Liver (tissue), 9 donors: ENCODE data around the gene IGFBP1. TPM values are rescaled to one million over a fixed set of nuclear protein-coding genes. Genes with fewer than 3 reads are reported as not detected.

Experiments used
- DNase-seq: peaks from one replicate; pipeline ENCODE4 v3.0.0-alpha.2; 2017; ENCODE audit warnings: low spot score
- H3K27ac ChIP-seq, 2 donors: one replicate each; pipeline ENCODE4 v1.7.0; 2013; ENCODE audit warnings: inconsistent platforms in 2 of 2, low read length in 2 of 2, control low read depth in 1 of 2, low read depth in 1 of 2, mild to moderate bottlenecking in 1 of 2
- H3K27me3 ChIP-seq, 4 donors: one replicate each; pipeline versions ENCODE4 v1.6.1 to v1.7.0; 2013; ENCODE audit warnings: low read length in 3 of 4, inconsistent platforms in 1 of 4, mild to moderate bottlenecking in 1 of 4, moderate library complexity in 1 of 4; ENCODE audit not compliant: control insufficient read depth in 4 of 4, insufficient read depth in 4 of 4
- H3K36me3 ChIP-seq, 4 donors: one replicate each; pipeline versions ENCODE4 v1.6.1 to v1.7.0; 2013; ENCODE audit warnings: low read length in 3 of 4, mild to moderate bottlenecking in 3 of 4, low read depth in 1 of 4, moderate library complexity in 1 of 4; ENCODE audit not compliant: control insufficient read depth in 4 of 4, insufficient read depth in 3 of 4
- H3K4me1 ChIP-seq, 4 donors: one replicate each; pipeline versions ENCODE4 v1.6.1 to v1.7.0; 2013; ENCODE audit warnings: low read length in 3 of 4, mild to moderate bottlenecking in 3 of 4, moderate library complexity in 1 of 4; ENCODE audit not compliant: control insufficient read depth in 4 of 4, insufficient read depth in 4 of 4
- H3K4me3 ChIP-seq, 3 donors: one replicate each; pipeline versions ENCODE4 v1.6.1 to v1.7.0; 2013; ENCODE audit warnings: low read length in 3 of 3, control low read depth in 1 of 3, low read depth in 1 of 3, mild to moderate bottlenecking in 1 of 3
- H3K9ac ChIP-seq, 2 donors: one replicate each; pipeline ENCODE4 v1.7.0; 2013; ENCODE audit warnings: low read length in 2 of 2, mild to moderate bottlenecking in 2 of 2, moderate library complexity in 2 of 2, control low read depth in 1 of 2, low read depth in 1 of 2
- H3K9me3 ChIP-seq, 4 donors: one replicate each; pipeline versions ENCODE4 v1.6.1 to v1.7.0; 2013; ENCODE audit warnings: low read length in 3 of 4; ENCODE audit not compliant: control insufficient read depth in 4 of 4
- EGR1 ChIP-seq, 2 donors: IDR thresholded peaks; 2 replicates each; pipeline ENCODE4 v1.6.1; 2016 to 2018; ENCODE audit warnings: antibody characterized with exemption in 2 of 2, low read depth in 2 of 2
- FOXA2 ChIP-seq: IDR thresholded peaks from 2 replicates; pipeline ENCODE4 v1.6.1; 2016; ENCODE audit warnings: antibody characterized with exemption
- GABPA ChIP-seq, 2 donors: IDR thresholded peaks in 1 of 2; conservative IDR thresholded peaks in 1 of 2; 2 replicates each; pipeline ENCODE4 v1.6.1; 2016; ENCODE audit warnings: antibody characterized with exemption in 2 of 2, mild to moderate bottlenecking in 1 of 2, moderate library complexity in 1 of 2
- HNF4A ChIP-seq, 2 donors: conservative IDR thresholded peaks; 2 replicates each; pipeline ENCODE4 v1.6.1; 2016; ENCODE audit warnings: antibody characterized with exemption in 2 of 2, mild to moderate bottlenecking in 2 of 2
- HNF4G ChIP-seq: IDR thresholded peaks from 2 replicates; pipeline ENCODE4 v1.6.1; 2016; ENCODE audit warnings: antibody characterized with exemption
- JUND ChIP-seq, 2 donors: IDR thresholded peaks; 2 replicates each; pipeline ENCODE4 v1.6.1; 2016; ENCODE audit warnings: antibody characterized with exemption in 2 of 2
- RAD21 ChIP-seq, 2 donors: IDR thresholded peaks; 2 replicates each; pipeline ENCODE4 v1.6.1; 2016; ENCODE audit warnings: antibody characterized with exemption in 2 of 2, mild to moderate bottlenecking in 2 of 2
- RXRA ChIP-seq, 2 donors: IDR thresholded peaks; 2 replicates each; pipeline ENCODE4 v1.6.1; 2017 to 2018; ENCODE audit warnings: antibody characterized with exemption in 2 of 2, mild to moderate bottlenecking in 1 of 2
- YY1 ChIP-seq: IDR thresholded peaks from 2 replicates; pipeline ENCODE4 v1.6.1; 2016; ENCODE audit warnings: antibody characterized with exemption, mild to moderate bottlenecking
- WGBS: extraction: QIAGEN DNeasy Blood & Tissue Kit; methylation state at CpG from one replicate; pipeline ENCODE4 v1.1.7; 2013; 5-methylcytosine and 5-hydroxymethylcytosine counted together
- polyA plus RNA-seq, 2 donors: library from polyadenylated mRNA; stranded (reverse) in 1 of 2; unstranded in 1 of 2; fragments of 200-250 nt in 1 of 2; fragments of >200 nt in 1 of 2; fragmentation: Nextera tagmentation in 1 of 2; extraction: Ambion mirVana in 1 of 2; gene quantifications; one replicate each; pipeline versions ENCODE4 v1.2.1 to v1.2.3, GENCODE V29; 2013 to 2015
- total RNA-seq, 2 donors: library from RNA; depleted of rRNA; stranded (reverse); fragments of >200 nt; gene quantifications; one replicate each; pipeline ENCODE4 v1.2.3, GENCODE V29; 2014
- TF ChIP-seq, protein P1 (sequence below): IDR thresholded peaks from 2 replicates; pipeline ENCODE4 v1.6.1; 2016; ENCODE audit warnings: antibody characterized with exemption, mild to moderate bottlenecking
- TF ChIP-seq, protein P2 (sequence below): fragments of 150-350 bp; IDR thresholded peaks from 2 replicates; pipeline ENCODE4 v1.5.1; 2017; ENCODE audit warnings: improper control_type of control experiment, low read depth, low read length; ENCODE audit not compliant: missing input control
- TF ChIP-seq, protein P3 (sequence below): IDR thresholded peaks from 2 replicates; pipeline ENCODE4 v1.6.1; 2016; ENCODE audit warnings: antibody characterized with exemption
- donor health status: healthy.
- donor health status: healthy.
- donor health status: healthy.
- donor health status: healthy.
- donor health status: healthy.

Gene IGFBP1
- total and polyA plus RNA-seq, 4 donors = 3.5 to 234 (median 63.6) TPM

DNA sequence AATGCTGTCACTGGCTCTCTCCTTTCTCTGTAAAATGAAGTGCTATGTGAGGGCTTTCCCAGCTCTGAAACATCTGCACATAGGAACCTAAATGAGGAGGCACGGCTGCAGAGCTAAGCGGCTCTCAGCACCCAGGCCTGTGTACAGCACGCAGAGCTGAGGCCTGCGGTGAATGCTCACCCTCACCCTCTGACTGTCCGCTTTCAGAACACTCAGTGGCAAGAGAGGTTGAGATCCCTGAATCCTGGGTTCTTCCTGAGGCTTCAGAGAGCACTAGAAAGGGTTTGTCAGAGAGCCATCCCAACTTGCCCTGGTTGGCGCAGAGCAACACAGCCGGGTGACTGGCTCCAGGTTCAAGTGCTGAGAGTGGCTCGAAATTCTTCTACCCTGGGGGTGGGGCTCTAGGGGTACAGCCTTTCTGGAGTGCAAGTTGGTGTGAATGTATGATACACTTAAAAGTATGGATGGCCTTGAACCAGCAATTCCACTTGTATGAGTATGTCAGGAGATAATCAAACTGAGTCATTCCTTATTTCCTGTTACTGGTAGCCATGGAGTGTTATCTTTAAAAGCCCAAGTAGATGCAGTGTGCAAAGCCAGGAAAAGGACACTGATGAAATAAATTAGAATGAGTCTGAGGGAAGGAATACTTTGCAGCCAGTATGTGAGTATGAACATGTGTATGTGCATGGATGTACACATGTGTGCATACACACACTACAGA is 13.7 kb upstream of the IGFBP1 start:
- H3K27me3 ChIP-seq = no peaks in the 10 kb centered on the region
- H3K36me3 ChIP-seq = no peaks in the 10 kb centered on the region
- 95% methylated on average over 8 of the region's 8 CpGs for WGBS
- TF ChIP-seq GABPA (IDR thresholded peaks at IDR 0.05 in 1 of 2, conservative IDR thresholded peaks at IDR 0.05 in 1 of 2) (no peak), RAD21 (IDR thresholded peaks at IDR 0.05) (no peak), EGR1 (IDR thresholded peaks at IDR 0.05; ENCODE audit: low read depth in 2 of 2) (no peak)
- TF ChIP-seq, protein P1, sequence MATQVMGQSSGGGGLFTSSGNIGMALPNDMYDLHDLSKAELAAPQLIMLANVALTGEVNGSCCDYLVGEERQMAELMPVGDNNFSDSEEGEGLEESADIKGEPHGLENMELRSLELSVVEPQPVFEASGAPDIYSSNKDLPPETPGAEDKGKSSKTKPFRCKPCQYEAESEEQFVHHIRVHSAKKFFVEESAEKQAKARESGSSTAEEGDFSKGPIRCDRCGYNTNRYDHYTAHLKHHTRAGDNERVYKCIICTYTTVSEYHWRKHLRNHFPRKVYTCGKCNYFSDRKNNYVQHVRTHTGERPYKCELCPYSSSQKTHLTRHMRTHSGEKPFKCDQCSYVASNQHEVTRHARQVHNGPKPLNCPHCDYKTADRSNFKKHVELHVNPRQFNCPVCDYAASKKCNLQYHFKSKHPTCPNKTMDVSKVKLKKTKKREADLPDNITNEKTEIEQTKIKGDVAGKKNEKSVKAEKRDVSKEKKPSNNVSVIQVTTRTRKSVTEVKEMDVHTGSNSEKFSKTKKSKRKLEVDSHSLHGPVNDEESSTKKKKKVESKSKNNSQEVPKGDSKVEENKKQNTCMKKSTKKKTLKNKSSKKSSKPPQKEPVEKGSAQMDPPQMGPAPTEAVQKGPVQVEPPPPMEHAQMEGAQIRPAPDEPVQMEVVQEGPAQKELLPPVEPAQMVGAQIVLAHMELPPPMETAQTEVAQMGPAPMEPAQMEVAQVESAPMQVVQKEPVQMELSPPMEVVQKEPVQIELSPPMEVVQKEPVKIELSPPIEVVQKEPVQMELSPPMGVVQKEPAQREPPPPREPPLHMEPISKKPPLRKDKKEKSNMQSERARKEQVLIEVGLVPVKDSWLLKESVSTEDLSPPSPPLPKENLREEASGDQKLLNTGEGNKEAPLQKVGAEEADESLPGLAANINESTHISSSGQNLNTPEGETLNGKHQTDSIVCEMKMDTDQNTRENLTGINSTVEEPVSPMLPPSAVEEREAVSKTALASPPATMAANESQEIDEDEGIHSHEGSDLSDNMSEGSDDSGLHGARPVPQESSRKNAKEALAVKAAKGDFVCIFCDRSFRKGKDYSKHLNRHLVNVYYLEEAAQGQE = no peak
- TF ChIP-seq, protein P2, sequence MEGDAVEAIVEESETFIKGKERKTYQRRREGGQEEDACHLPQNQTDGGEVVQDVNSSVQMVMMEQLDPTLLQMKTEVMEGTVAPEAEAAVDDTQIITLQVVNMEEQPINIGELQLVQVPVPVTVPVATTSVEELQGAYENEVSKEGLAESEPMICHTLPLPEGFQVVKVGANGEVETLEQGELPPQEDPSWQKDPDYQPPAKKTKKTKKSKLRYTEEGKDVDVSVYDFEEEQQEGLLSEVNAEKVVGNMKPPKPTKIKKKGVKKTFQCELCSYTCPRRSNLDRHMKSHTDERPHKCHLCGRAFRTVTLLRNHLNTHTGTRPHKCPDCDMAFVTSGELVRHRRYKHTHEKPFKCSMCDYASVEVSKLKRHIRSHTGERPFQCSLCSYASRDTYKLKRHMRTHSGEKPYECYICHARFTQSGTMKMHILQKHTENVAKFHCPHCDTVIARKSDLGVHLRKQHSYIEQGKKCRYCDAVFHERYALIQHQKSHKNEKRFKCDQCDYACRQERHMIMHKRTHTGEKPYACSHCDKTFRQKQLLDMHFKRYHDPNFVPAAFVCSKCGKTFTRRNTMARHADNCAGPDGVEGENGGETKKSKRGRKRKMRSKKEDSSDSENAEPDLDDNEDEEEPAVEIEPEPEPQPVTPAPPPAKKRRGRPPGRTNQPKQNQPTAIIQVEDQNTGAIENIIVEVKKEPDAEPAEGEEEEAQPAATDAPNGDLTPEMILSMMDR = no peak
- H3K4me3 ChIP-seq = no peak overlapping the region
- H3K9ac ChIP-seq = no peak overlapping the region
- H3K9me3 ChIP-seq = no peaks in the 10 kb centered on the region
- no peak overlapping the region for H3K27ac ChIP-seq
- H3K4me1 ChIP-seq = peaks cover 0 to 2% (median 0%) of the 10 kb centered on the region in 4 donors
- DNase-seq = no peak

DNA sequence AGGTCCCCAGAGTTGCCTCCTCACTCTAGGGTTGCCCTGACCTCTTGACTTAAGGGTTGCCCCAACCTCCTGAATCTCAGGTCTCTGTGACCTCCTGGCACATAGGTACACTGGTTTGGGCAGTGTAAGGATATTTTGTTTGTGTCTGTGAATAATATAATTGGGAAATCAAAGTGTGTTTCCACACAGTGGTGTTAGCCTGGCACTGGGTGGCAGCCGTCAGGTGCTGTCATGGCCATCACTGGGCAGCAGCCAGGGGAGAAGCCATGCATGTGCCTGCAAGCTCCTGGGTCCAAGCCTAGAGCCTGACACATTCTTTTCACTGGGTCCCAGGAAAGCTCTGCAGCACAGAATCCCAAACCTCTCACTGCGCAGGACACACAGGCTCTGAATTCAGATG is 11.8 kb upstream of the IGFBP1 start:
- 64% methylated on average over 2 of the region's 2 CpGs for WGBS

More for the DNA sequence above, 11.8 kb upstream of the IGFBP1 start:
- Histone ChIP-seq H3K4me1 (peaks cover 0 to 14% (median 5%) of the 10 kb centered on the region in 4 donors), H3K36me3 (no peaks in the 10 kb centered on the region), H3K9ac (no peak overlapping the region), H3K4me3 (no peak overlapping the region), H3K27me3 (no peaks in the 10 kb centered on the region), H3K9me3 (no peaks in the 10 kb centered on the region), H3K27ac (peak overlapping the region in 1 of 2 donors; percentile 22)
- no peak for DNase-seq
- TF ChIP-seq RXRA (IDR thresholded peaks at IDR 0.05) (peak; percentile 33 to 84), EGR1 (IDR thresholded peaks at IDR 0.05; ENCODE audit: low read depth in 2 of 2) (peak in 1 of 2 donors; percentile 35), HNF4A (conservative IDR thresholded peaks at IDR 0.05) (peak; percentile 39 to 64), FOXA2 (peak; percentile 49), JUND (IDR thresholded peaks at IDR 0.05) (peak in 1 of 2 donors; percentile 51), YY1 (peak; percentile 89), RAD21 (IDR thresholded peaks at IDR 0.05) (peak in 1 of 2 donors; percentile 17), HNF4G (no peak)
- TF ChIP-seq, protein P3, sequence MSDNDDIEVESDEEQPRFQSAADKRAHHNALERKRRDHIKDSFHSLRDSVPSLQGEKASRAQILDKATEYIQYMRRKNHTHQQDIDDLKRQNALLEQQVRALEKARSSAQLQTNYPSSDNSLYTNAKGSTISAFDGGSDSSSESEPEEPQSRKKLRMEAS = peak; percentile 68
- TF ChIP-seq, protein P1 = no peak
